Measurements from ENCODE around the gene GALNT2.

Gene GALNT2

DNA sequence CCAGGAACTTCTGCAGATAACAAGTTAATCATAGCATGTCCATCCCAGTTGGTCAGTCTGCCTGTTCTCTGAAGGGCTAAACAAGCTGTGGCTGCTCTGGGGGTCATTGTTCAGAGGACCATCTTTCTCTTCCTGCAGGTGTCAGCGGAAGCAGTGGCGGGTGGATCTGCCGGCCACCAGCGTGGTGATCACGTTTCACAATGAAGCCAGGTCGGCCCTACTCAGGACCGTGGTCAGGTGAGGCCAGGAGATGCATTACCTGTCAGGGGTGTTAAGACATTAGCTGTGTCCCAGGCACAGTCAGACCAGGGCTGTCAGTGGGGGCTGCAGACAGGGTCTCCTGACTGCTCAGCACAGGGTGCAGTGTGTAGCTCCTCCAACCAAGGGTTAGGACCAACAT, 168.8 kb downstream of the GALNT2 start:
- no peak for DNase-seq (ENCODE audit: low spot score)
- no peak overlapping the region for H3K27ac ChIP-seq
- TF ChIP-seq, protein P1, sequence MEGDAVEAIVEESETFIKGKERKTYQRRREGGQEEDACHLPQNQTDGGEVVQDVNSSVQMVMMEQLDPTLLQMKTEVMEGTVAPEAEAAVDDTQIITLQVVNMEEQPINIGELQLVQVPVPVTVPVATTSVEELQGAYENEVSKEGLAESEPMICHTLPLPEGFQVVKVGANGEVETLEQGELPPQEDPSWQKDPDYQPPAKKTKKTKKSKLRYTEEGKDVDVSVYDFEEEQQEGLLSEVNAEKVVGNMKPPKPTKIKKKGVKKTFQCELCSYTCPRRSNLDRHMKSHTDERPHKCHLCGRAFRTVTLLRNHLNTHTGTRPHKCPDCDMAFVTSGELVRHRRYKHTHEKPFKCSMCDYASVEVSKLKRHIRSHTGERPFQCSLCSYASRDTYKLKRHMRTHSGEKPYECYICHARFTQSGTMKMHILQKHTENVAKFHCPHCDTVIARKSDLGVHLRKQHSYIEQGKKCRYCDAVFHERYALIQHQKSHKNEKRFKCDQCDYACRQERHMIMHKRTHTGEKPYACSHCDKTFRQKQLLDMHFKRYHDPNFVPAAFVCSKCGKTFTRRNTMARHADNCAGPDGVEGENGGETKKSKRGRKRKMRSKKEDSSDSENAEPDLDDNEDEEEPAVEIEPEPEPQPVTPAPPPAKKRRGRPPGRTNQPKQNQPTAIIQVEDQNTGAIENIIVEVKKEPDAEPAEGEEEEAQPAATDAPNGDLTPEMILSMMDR (IDR thresholded peaks at IDR 0.05) = no peak
- H3K4me3 ChIP-seq = no peak overlapping the region

DNA sequence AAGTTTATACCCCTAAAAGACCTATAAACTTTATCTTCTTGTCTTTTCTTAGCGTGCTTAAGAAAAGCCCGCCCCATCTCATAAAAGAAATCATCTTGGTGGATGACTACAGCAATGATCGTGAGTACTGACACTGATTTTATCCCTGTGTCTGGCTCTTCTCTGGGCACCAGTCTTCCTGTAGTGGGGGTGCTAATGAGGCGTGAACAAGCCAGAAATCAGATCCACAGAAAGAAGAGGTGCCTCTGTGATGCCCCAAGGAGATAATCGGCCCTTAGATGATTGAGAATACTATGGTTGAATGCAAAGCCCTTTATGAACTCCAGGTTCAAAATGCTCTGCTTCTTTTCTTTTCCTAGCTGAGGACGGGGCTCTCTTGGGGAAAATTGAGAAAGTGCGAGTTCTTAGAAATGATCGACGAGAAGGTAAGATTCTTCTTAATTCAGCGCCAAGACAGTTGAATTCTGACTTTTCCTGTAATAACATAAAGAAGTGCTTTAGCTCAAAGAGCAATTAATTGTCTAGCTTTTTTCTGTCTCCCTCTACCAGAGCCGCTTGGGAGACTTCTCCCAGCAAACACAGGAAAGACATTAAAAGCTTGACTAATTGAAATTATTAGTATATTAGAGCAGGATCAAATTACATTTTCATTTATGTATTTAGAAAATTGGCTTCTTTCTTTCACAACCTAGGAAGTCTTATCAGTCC, 169.4 kb downstream of the GALNT2 start:
- H3K4me3 ChIP-seq = no peak overlapping the region
- H3K27ac ChIP-seq = no peak overlapping the region
- TF ChIP-seq, protein P1 (IDR thresholded peaks at IDR 0.05) = no peak
- DNase-seq (ENCODE audit: low spot score) = no peak

DNA sequence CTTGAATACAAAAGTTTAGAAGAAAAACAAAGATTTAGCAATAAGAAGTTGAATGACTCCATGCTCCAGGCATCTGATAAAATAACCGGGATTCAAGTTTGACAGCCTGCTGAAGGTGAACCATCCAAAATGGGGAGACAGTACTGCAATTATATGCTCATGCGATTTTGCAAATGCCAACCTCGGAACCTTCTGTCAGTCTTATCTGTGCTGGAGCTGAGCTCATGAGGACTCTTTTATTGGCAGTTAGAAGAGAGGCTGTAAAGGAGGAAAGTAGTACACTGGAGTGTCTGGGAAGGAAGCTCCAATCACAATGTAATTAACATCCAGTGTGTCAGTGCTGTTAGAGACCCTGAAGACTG, 170.0 kb downstream of the GALNT2 start:
- H3K27ac ChIP-seq = peak overlapping the region in 1 of 2 donors; percentile 38
- TF ChIP-seq, protein P1 (IDR thresholded peaks at IDR 0.05) = no peak
- H3K4me3 ChIP-seq = no peak overlapping the region
- no peak for DNase-seq (ENCODE audit: low spot score)

DNA sequence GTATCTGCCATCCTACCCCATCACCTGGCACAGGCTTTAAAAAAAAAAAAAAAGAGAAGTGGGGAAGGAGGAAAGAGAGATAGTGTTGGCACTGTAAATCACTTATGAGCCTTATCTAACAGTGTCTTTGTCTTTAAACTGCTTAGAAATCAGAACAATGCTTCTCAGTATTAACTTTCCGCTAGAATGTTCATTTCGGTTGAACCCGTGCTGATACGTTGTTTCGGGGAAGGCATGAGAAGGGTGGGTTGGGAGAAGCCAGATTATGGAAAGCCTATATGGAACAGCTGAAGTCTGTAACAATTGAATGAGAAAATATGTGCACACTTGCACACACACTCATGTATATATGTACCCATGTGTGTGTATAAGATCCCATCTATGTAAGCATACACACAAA, 170.8 kb downstream of the GALNT2 start:
- H3K27ac ChIP-seq = no peak overlapping the region

DNA sequence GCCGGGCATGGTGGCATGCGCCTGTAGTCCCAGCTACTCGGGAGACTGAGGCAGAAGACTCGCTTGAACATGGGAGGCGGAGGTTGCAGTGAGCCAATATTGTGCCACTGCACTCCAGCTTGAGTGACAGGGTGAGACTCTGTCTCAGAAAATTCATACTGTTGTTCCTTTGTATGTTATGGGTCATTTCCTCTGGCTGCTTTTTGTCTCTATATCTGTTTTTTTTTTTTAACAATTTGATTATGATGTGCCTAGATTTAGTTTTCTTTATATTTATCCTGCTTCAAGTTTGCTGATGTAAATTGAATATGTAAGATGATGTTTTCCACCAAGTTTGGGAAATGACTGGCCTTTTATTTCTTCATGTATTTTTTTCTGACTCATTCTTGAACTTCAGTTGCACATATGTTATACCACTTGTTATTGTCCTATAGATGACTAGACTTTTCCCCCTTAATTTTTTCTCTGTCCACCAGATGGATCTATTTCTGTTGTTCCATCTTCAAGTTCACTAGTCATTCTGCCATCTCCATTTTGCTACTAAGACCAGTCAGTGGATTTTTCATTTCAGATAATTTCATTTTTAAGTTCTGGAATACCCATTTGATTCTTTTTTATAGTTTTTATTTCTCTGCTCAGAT, 173.5 kb downstream of the GALNT2 start:
- TF ChIP-seq, protein P1 (IDR thresholded peaks at IDR 0.05) = no peak
- H3K27ac ChIP-seq = no peak overlapping the region
- DNase-seq (ENCODE audit: low spot score) = no peak
- no peak overlapping the region for H3K4me3 ChIP-seq

More for the DNA sequence above, 170.8 kb downstream of the GALNT2 start:
- no peak for DNase-seq (ENCODE audit: low spot score)
- TF ChIP-seq, protein P1 (IDR thresholded peaks at IDR 0.05) = no peak
- no peak overlapping the region for H3K4me3 ChIP-seq

DNA sequence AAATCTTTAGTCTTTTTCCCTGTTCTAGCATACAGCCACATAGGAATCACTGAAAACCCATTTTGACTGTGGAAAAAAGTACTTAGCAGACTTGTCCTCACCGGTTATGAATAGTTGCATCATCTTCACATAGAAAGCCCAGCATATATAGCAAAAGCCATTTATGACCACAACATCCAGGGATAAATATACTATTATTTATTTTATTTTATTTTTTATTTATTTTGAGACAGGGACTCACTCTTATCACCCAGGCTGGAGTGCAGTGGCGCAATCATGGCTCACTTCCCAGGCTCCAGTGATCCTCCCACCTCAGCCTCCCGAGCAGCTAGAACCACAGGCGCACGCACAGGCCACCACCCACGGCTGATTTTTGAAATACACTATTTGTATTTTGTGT, 175.3 kb downstream of the GALNT2 start:
- no peak for DNase-seq (ENCODE audit: low spot score)
- H3K4me3 ChIP-seq = no peak overlapping the region
- H3K27ac ChIP-seq = no peak overlapping the region
- TF ChIP-seq, protein P1 (IDR thresholded peaks at IDR 0.05) = no peak

DNA sequence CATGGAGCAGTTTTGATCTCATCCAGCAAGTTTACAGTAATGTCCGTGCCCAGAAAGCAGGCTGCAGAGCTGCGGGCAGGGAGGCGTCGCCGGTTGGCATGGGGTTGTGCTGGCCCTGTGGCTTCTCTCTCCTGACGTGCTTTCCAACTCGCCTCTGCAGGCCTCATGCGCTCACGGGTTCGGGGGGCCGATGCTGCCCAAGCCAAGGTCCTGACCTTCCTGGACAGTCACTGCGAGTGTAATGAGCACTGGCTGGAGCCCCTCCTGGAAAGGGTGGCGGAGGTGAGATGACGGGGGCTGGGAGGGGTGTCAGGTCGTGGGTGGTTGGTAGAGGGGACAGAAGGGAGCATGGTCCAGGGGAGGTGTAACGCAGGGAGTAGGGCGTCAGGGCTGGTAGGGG, 176.1 kb downstream of the GALNT2 start:
- no peak for DNase-seq (ENCODE audit: low spot score)
- TF ChIP-seq, protein P1 (IDR thresholded peaks at IDR 0.05) = no peak
- Histone ChIP-seq H3K4me3 (no peak overlapping the region), H3K27ac (no peak overlapping the region)
